D721Med (cell line): ENCODE data around the gene NALCN.

ENCODE experiments used
- DNase-seq: peaks from one replicate; pipeline ENCODE4 v3.0.0; 2011; ENCODE audit warnings: low spot score; ENCODE audit not compliant: insufficient read length
- FAIRE-seq: peaks from 2 replicates; lab custom pipeline; 2011; peaks lifted over from hg19 to GRCh38; lab: Jason Lieb, UNC
- TF ChIP-seq, protein P1 (sequence below): IDR thresholded peaks from 2 replicates; pipeline ENCODE4 v1.5.1; 2012; ENCODE audit warnings: mild to moderate bottlenecking, control low read depth; ENCODE audit not compliant: insufficient read depth; ENCODE audit errors: missing control alignments

NALCN gene

DNA sequence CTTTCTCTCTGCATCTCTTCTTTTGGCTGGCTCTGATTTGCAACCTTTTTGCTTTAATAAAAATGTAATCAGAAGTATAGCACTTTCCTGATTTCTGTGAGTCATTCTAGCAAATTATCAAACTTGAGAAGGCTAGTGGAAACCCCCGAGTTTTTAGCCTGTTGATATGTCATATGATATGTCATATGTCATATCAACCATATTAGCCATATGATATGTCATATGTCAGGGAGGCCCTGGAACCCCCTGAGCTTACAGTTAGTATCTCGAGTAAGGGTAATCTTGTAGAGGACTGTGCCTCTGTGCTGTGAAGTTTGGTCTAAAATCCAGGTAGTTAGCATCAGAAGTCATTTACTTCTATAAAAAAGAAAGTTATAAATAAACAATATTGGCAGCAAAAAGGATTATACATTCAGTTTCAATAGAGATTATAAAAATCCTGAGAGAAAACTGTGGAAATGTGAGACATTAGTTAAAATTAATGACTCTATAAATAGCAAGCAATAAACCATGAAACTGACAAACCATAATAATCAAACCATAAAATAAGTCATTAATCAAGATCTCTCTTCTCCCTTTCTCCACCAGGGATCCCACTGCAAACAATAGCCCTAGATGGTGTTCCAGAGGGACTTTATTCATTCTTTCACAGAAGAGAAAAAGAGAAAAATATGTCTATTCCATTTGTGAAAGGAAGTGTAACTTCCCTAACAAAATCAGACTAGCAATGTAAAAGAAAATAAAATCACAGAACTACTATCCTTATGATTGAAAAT, 167.4 kb downstream of the NALCN start:
- DNase-seq (no peak), FAIRE-seq (no peak)
- TF ChIP-seq, protein P1, sequence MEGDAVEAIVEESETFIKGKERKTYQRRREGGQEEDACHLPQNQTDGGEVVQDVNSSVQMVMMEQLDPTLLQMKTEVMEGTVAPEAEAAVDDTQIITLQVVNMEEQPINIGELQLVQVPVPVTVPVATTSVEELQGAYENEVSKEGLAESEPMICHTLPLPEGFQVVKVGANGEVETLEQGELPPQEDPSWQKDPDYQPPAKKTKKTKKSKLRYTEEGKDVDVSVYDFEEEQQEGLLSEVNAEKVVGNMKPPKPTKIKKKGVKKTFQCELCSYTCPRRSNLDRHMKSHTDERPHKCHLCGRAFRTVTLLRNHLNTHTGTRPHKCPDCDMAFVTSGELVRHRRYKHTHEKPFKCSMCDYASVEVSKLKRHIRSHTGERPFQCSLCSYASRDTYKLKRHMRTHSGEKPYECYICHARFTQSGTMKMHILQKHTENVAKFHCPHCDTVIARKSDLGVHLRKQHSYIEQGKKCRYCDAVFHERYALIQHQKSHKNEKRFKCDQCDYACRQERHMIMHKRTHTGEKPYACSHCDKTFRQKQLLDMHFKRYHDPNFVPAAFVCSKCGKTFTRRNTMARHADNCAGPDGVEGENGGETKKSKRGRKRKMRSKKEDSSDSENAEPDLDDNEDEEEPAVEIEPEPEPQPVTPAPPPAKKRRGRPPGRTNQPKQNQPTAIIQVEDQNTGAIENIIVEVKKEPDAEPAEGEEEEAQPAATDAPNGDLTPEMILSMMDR, result no peak

DNA sequence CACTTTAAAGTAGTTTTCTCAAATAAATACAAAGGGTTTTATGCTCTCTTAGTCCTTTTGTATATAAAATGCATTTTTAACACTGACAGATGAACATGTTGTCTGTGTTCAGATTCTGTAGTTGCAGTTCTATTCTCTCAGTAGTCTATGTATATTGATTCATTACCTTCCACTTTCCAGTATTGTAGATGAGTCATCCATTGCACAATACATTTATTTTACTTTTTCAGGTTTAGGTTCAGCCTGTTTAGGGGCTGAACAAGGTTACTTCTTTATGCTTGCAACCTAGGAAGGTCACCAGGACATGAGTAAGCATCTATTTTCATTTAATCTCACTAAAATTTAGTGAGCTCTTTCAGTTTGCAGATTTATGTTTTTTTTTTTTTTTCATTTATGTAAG, 173.6 kb downstream of the NALCN start:
- TF ChIP-seq, protein P1, result no peak
- DNase-seq, result no peak
- no peak for FAIRE-seq

DNA sequence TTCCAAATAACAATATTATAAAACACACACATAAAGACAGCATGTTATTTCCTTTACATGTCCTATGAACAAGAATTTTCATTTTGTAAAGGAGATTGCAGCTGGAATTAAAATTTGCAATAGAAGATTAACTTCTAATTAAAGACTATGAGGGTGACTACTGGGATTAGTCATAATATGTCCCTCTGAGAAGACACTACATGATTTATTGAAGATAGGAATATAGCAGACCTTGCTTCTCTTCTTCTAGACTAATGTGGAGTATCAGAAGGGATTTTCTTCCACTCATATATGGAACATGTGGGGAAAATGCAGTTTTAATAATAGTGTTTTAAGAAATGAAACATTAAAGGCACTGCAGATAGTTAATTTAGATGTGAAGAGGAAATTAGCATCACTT, 177.8 kb downstream of the NALCN start:
- FAIRE-seq, result no peak
- TF ChIP-seq, protein P1, result no peak
- DNase-seq, result no peak

DNA sequence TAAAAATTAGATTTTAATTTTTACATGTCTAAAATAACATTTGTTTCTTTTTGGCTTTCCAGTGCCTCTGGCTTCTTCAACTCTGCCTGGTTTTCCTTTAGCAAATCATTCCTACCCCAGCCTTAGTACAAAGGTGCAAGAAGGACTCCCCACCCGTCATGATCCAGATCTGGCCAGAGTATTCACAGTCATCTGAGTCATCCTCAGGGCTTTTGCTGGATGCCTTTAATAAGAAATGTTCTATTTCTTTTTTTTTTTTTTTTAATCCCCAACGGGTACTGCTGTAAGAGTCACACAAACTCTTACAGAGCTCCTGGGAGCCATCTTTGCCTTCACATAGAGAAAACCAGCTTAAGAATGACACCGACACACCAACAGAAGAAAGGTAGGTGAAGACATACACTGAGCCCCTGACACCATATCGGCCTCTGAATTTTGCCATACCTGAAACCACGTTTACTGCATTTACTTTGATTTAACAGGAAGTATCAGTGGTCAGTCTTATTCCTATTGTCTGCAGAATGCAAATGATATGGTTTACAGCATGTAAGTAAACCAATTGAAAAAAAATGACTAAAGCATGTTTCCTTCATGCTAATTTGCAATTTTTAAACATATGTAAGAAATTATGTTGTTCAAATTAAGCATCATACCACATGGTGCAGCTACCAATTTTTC, 184.4 kb downstream of the NALCN start:
- TF ChIP-seq, protein P1, result no peak
- FAIRE-seq, result no peak
- no peak for DNase-seq

DNA sequence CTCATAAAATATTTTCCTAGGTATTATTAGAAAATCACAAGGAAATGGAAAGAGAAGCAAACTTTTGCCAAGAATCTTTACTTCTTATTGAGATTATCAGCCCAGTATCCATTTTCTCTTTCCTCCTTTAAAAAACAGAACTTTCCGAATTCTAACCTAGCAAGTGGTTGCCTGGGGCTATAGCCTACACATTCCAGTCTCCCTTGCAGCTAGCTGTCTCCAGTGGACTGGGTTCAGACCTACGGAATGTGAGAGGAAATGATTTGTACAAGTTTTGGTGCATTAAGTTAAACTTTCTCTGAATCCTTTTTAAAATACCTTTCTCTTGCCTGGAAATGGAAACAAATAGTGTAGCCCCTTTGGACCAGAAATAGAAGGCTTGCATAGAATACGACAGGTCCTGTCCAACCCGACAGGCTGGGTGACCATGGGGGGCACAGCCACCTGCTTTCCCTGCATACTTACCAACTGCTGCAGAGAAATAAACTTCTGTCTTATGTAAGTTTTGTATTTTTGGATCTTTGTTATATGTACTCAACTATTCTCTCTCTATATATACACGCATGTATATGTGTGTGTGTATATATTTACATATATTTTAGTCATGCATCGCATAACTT, 185.9 kb downstream of the NALCN start:
- FAIRE-seq (no peak), DNase-seq (no peak)
- TF ChIP-seq, protein P1, result no peak

DNA sequence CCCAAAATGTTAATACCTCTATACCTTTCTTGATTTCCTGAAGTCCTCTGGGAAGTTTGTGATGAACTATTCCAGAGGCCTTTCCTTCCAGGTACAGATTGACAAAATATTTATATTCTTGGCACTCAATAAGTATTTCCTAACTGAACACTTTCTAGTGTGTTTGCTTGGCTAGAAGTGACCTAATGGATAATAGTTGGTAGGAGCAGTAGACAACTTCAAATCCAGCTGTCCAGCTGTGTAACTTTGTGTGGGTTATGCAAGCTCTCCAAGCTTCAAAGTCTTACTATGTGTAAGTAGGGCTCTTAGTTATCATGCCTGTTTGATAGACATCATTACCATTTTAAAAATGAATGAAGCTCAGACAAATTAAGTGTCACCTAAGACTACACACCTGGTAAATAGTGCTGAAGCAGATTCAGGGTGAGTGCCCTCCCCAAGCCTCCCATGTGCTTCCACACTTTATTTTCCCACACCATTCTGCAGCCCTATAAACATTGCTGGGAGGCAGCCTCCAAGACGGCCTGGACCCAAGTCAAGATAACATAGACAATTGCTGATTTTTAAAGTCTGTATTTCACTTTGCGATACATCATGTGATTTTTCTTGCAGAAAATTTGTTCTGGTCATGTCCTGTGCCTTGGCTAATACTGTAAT, 196.6 kb downstream of the NALCN start:
- DNase-seq, result no peak
- FAIRE-seq, result no peak
- TF ChIP-seq, protein P1, result no peak
